Natural killer cell (primary cell): ENCODE data around the gene FAT3. TPM values are rescaled to one million over a fixed set of nuclear protein-coding genes. Genes with fewer than 3 reads are reported as not detected.

Experiments used
- ATAC-seq, 3 donors: fragments of 150-1000 bp in 2 of 3; fragments of 200-7000 bp in 1 of 3; cut with Tn5 transposase; 1 replicate in 1 of 3; 2 replicates in 2 of 3; pipeline ENCODE4 v1.10.0; 2021; ENCODE audit warnings: mild to moderate bottlenecking in 2 of 3, moderate library complexity in 2 of 3
- DNase-seq, 2 donors: peaks; one replicate each; pipeline versions ENCODE4 v3.0.0 to v3.0.0-alpha.2; 2013 to 2021; ENCODE audit warnings: mixed read lengths in 1 of 2
- H3K27ac ChIP-seq: one replicate; pipeline ENCODE4 v1.5.1; 2013; ENCODE audit warnings: mild to moderate bottlenecking, low read length
- H3K27me3 ChIP-seq: one replicate; pipeline ENCODE4 v1.6.1; 2013; ENCODE audit warnings: low read length; ENCODE audit not compliant: control insufficient read depth, insufficient read depth
- H3K36me3 ChIP-seq: one replicate; pipeline ENCODE4 v1.6.1; 2013; ENCODE audit warnings: low read length; ENCODE audit not compliant: control insufficient read depth, insufficient read depth
- H3K4me1 ChIP-seq: one replicate; pipeline ENCODE4 v1.6.1; 2013; ENCODE audit warnings: low read length; ENCODE audit not compliant: control insufficient read depth, insufficient read depth
- H3K4me3 ChIP-seq: one replicate; pipeline ENCODE4 v1.5.1; 2013; ENCODE audit warnings: low read length
- H3K9me3 ChIP-seq: one replicate; pipeline ENCODE4 v1.6.1; 2013; ENCODE audit warnings: low read length; ENCODE audit not compliant: control insufficient read depth, insufficient read depth
- H3K27ac Mint-ChIP-seq, 2 donors: one replicate each; pipeline ENCODE4 v1.8.0; 2022; ENCODE audit warnings: mild to moderate bottlenecking in 2 of 2, mixed read lengths in 2 of 2, moderate library complexity in 1 of 2
- H3K27me3 Mint-ChIP-seq, 2 donors: one replicate each; pipeline ENCODE4 v1.8.0; 2022; ENCODE audit warnings: low read depth in 2 of 2, mixed read lengths in 2 of 2
- H3K36me3 Mint-ChIP-seq: one replicate; pipeline ENCODE4 v1.8.0; 2022; ENCODE audit warnings: mixed read lengths
- H3K4me1 Mint-ChIP-seq, 2 donors: one replicate each; pipeline ENCODE4 v1.8.0; 2022; ENCODE audit warnings: mixed read lengths in 2 of 2
- H3K4me3 Mint-ChIP-seq: one replicate; pipeline ENCODE4 v1.8.0; 2022; ENCODE audit warnings: mild to moderate bottlenecking, moderate library complexity, mixed read lengths
- H3K9me3 Mint-ChIP-seq, 2 donors: one replicate each; pipeline ENCODE4 v1.8.0; 2022; ENCODE audit warnings: mixed read lengths in 2 of 2
- CTCF ChIP-seq: fragments of 200-600 bp; IDR thresholded peaks from one replicate; pipeline ENCODE4 v1.8.0; 2022; ENCODE audit warnings: antibody characterized with exemption
- WGBS: methylation state at CpG from one replicate; pipeline ENCODE4 v1.1.7; 2013; ENCODE audit warnings: missing lambda C conversion rate; ENCODE audit not compliant: insufficient coverage; 5-methylcytosine and 5-hydroxymethylcytosine counted together
- intact Hi-C: fragments of 100-400 bp; cut with micrococcal nuclease; formaldehyde crosslinking; loops from one replicate; pipeline ENCODE4 v1.14.2; 2022
- total RNA-seq, 4 donors: library from RNA; stranded (reverse); fragments of 120-200 nt in 1 of 4; gene quantifications; one replicate each; pipeline versions ENCODE4 v1.2.3 to v1.2.4, GENCODE V29; 2013 to 2022

Gene FAT3
- total RNA-seq, 3 donors from 2014 or later (not counting 1 experiment from before 2014, with no cell fraction given) = not detected

GRCh38 chr11:92198268-92198667, 26.4 kb upstream of the FAT3 start:
- intact Hi-C loops = no loop called here
- Histone ChIP-seq H3K4me3 (no peak overlapping the region), H3K9me3 (no peaks in the 10 kb centered on the region), H3K36me3 (no peaks in the 10 kb centered on the region), H3K27ac (no peak overlapping the region), H3K27me3 (no peaks in the 10 kb centered on the region), H3K4me1 (no peaks in the 10 kb centered on the region)
- Mint-ChIP-seq H3K4me3 (no peak overlapping the region), H3K4me1 (no peaks in the 10 kb centered on the region), H3K36me3 (no peaks in the 10 kb centered on the region), H3K27me3 (no peaks in the 10 kb centered on the region), H3K27ac (no peak overlapping the region), H3K9me3 (peaks cover 6 to 9% of the 10 kb centered on the region in 2 donors)
- WGBS = 100% methylated on average over 1 of the region's 1 CpG
- DNase-seq (no peak), ATAC-seq (no peak)
- no peak for TF ChIP-seq CTCF

- H3K36me3 Mint-ChIP-seq = no peaks in the 10 kb centered on the region
- H3K27me3 Mint-ChIP-seq = no peaks in the 10 kb centered on the region
- intact Hi-C loops = no loop called here
- Histone ChIP-seq H3K36me3 (no peaks in the 10 kb centered on the region), H3K4me1 (no peaks in the 10 kb centered on the region), H3K9me3 (no peaks in the 10 kb centered on the region), H3K27ac (no peak overlapping the region), H3K4me3 (no peak overlapping the region), H3K27me3 (no peaks in the 10 kb centered on the region)
- H3K27ac Mint-ChIP-seq = no peak overlapping the region
- peaks cover 5 to 13% of the 10 kb centered on the region in 2 donors for H3K9me3 Mint-ChIP-seq
- no peak overlapping the region for H3K4me3 Mint-ChIP-seq
- DNase-seq = no peak
- ATAC-seq = no peak
- 78% methylated on average over 3 of the region's 3 CpGs for WGBS
- H3K4me1 Mint-ChIP-seq = no peaks in the 10 kb centered on the region
- no peak for TF ChIP-seq CTCF
Measured at GRCh38 chr11:92199991-92200390, 24.6 kb upstream of the FAT3 start.

GRCh38 chr11:92204731-92205130, 19.9 kb upstream of the FAT3 start:
- H3K27me3 ChIP-seq = no peaks in the 10 kb centered on the region
- no peak overlapping the region for H3K27ac ChIP-seq
- Mint-ChIP-seq H3K4me1 (no peaks in the 10 kb centered on the region), H3K9me3 (peaks cover 0 to 11% of the 10 kb centered on the region in 2 donors), H3K27me3 (no peaks in the 10 kb centered on the region), H3K27ac (no peak overlapping the region), H3K4me3 (no peak overlapping the region), H3K36me3 (no peaks in the 10 kb centered on the region)
- 62% methylated on average over 2 of the region's 2 CpGs for WGBS
- H3K36me3 ChIP-seq = no peaks in the 10 kb centered on the region
- ATAC-seq (no peak), DNase-seq (no peak)
- intact Hi-C loops = no loop called here
- TF ChIP-seq CTCF = no peak
- no peaks in the 10 kb centered on the region for H3K9me3 ChIP-seq
- H3K4me3 ChIP-seq = no peak overlapping the region
- no peaks in the 10 kb centered on the region for H3K4me1 ChIP-seq

- ATAC-seq (no peak), DNase-seq (no peak)
- no peaks in the 10 kb centered on the region for H3K4me1 Mint-ChIP-seq
- no peaks in the 10 kb centered on the region for H3K36me3 ChIP-seq
- no peak for TF ChIP-seq CTCF
- no peak overlapping the region for H3K4me3 Mint-ChIP-seq
- H3K27ac ChIP-seq = no peak overlapping the region
- H3K9me3 Mint-ChIP-seq = peaks cover 3 to 17% of the 10 kb centered on the region in 2 donors
- no peaks in the 10 kb centered on the region for H3K27me3 ChIP-seq
- 86% methylated on average over 2 of the region's 2 CpGs for WGBS
- no peak overlapping the region for H3K4me3 ChIP-seq
- no peaks in the 10 kb centered on the region for H3K4me1 ChIP-seq
- no peaks in the 10 kb centered on the region for H3K27me3 Mint-ChIP-seq
- no peak overlapping the region for H3K27ac Mint-ChIP-seq
- H3K36me3 Mint-ChIP-seq = no peaks in the 10 kb centered on the region
- no peaks in the 10 kb centered on the region for H3K9me3 ChIP-seq
- intact Hi-C loops = no loop called here
Measured at GRCh38 chr11:92206441-92206840, 18.2 kb upstream of the FAT3 start.
